BLaER1 (cell line): ENCODE data around the gene PER2.

Experiments used
- H3K27ac ChIP-seq: shearing (Covaris generic); formaldehyde crosslinking; 2 replicates; pipeline ENCODE4 v1.8.1; 2022
- H3K27me3 ChIP-seq: shearing (Covaris generic); formaldehyde crosslinking; 2 replicates; pipeline ENCODE4 v1.8.1; 2022
- H3K36me3 ChIP-seq: shearing (Covaris generic); formaldehyde crosslinking; 2 replicates; pipeline ENCODE4 v1.8.1; 2022
- H3K4me1 ChIP-seq: shearing (Covaris generic); formaldehyde crosslinking; 2 replicates; pipeline ENCODE4 v1.8.1; 2022
- H3K4me2 ChIP-seq: shearing (Covaris generic); formaldehyde crosslinking; 2 replicates; pipeline ENCODE4 v1.8.1; 2022
- H3K4me3 ChIP-seq: shearing (Covaris generic); formaldehyde crosslinking; 2 replicates; pipeline ENCODE4 v1.8.1; 2022
- H3K9ac ChIP-seq: shearing (Covaris generic); formaldehyde crosslinking; 2 replicates; pipeline ENCODE4 v1.8.1; 2022
- H3K9me3 ChIP-seq: shearing (Covaris generic); formaldehyde crosslinking; 2 replicates; pipeline ENCODE4 v1.8.1; 2022
- H4K20me1 ChIP-seq: shearing (Covaris generic); formaldehyde crosslinking; 2 replicates; pipeline ENCODE4 v1.8.1; 2022
- Cebpa-rat ChIP-seq: shearing (Covaris generic); IDR thresholded peaks from 2 replicates; pipeline ENCODE4 v1.8.1; 2022

PER2 gene

GRCh38 chr2:238271061-238271554 is 17.3 kb downstream of the PER2 start:
- no peak for TF ChIP-seq Cebpa-rat
- H3K27ac ChIP-seq, result no peak overlapping the region

GRCh38 chr2:238270606-238271005 is 17.8 kb downstream of the PER2 start:
- Histone ChIP-seq H3K4me2 (no peak overlapping the region), H3K9me3 (no peaks in the 10 kb centered on the region), H3K9ac (no peak overlapping the region), H3K27ac (no peak overlapping the region), H3K27me3 (no peaks in the 10 kb centered on the region), H3K36me3 (peaks cover 99% of the 10 kb centered on the region), H3K4me1 (no peaks in the 10 kb centered on the region), H3K4me3 (no peak overlapping the region), H4K20me1 (peaks cover 45% of the 10 kb centered on the region)
- no peak for TF ChIP-seq Cebpa-rat

More at GRCh38 chr2:238271061-238271554, 17.3 kb downstream of the PER2 start:
- H4K20me1 ChIP-seq, result peaks cover 45% of the 10 kb centered on the region
- no peak overlapping the region for H3K9ac ChIP-seq
- H3K9me3 ChIP-seq, result no peaks in the 10 kb centered on the region
- no peaks in the 10 kb centered on the region for H3K27me3 ChIP-seq
- H3K4me3 ChIP-seq, result no peak overlapping the region
- peaks cover 99% of the 10 kb centered on the region for H3K36me3 ChIP-seq
- no peaks in the 10 kb centered on the region for H3K4me1 ChIP-seq
- no peak overlapping the region for H3K4me2 ChIP-seq

GRCh38 chr2:238269741-238270140 is 18.7 kb downstream of the PER2 start:
- H3K4me1 ChIP-seq, result peaks cover 4% of the 10 kb centered on the region
- H4K20me1 ChIP-seq, result peaks cover 45% of the 10 kb centered on the region

GRCh38 chr2:238267884-238268680 is 20.3 kb downstream of the PER2 start:
- H3K4me2 ChIP-seq, result no peak overlapping the region
- no peak overlapping the region for H3K9ac ChIP-seq
- peaks cover 21% of the 10 kb centered on the region for H3K4me1 ChIP-seq
- H3K4me3 ChIP-seq, result no peak overlapping the region
- H3K36me3 ChIP-seq, result peaks cover 86% of the 10 kb centered on the region
- no peak for TF ChIP-seq Cebpa-rat
- H3K9me3 ChIP-seq, result no peaks in the 10 kb centered on the region
- H4K20me1 ChIP-seq, result peaks cover 47% of the 10 kb centered on the region
- H3K27me3 ChIP-seq, result no peaks in the 10 kb centered on the region
- no peak overlapping the region for H3K27ac ChIP-seq

More at GRCh38 chr2:238269741-238270140, 18.7 kb downstream of the PER2 start:
- no peak for TF ChIP-seq Cebpa-rat
- H3K4me3 ChIP-seq, result no peak overlapping the region
- H3K9me3 ChIP-seq, result no peaks in the 10 kb centered on the region
- H3K27me3 ChIP-seq, result no peaks in the 10 kb centered on the region
- H3K27ac ChIP-seq, result no peak overlapping the region
- H3K9ac ChIP-seq, result no peak overlapping the region
- no peak overlapping the region for H3K4me2 ChIP-seq
- H3K36me3 ChIP-seq, result peaks cover 99% of the 10 kb centered on the region

- Histone ChIP-seq H3K9ac (no peak overlapping the region), H3K27ac (no peak overlapping the region), H3K4me1 (peaks cover 29% of the 10 kb centered on the region), H4K20me1 (peaks cover 45% of the 10 kb centered on the region), H3K4me3 (no peak overlapping the region), H3K4me2 (no peak overlapping the region), H3K27me3 (no peaks in the 10 kb centered on the region), H3K36me3 (peaks cover 84% of the 10 kb centered on the region), H3K9me3 (no peaks in the 10 kb centered on the region)
- no peak for TF ChIP-seq Cebpa-rat
Observed at GRCh38 chr2:238267341-238267710, 21.1 kb downstream of the PER2 start.

GRCh38 chr2:238265605-238266004 is 22.8 kb downstream of the PER2 start:
- H3K27ac ChIP-seq, result no peak overlapping the region
- no peak overlapping the region for H3K4me2 ChIP-seq
- peaks cover 43% of the 10 kb centered on the region for H3K4me1 ChIP-seq
- no peaks in the 10 kb centered on the region for H3K9me3 ChIP-seq
- no peaks in the 10 kb centered on the region for H3K27me3 ChIP-seq
- no peak overlapping the region for H3K9ac ChIP-seq
- H3K4me3 ChIP-seq, result no peak overlapping the region
- peaks cover 84% of the 10 kb centered on the region for H3K36me3 ChIP-seq
- H4K20me1 ChIP-seq, result peaks cover 29% of the 10 kb centered on the region; the same call in 1 of the 2 replicates
- no peak for TF ChIP-seq Cebpa-rat

- Histone ChIP-seq H3K9ac (peak overlapping the region; percentile 39), H3K27ac (peak overlapping the region; percentile 65), H3K4me2 (peak overlapping the region; percentile 68)
Observed at GRCh38 chr2:238264072-238264460, 24.3 kb downstream of the PER2 start.

GRCh38 chr2:238263204-238264071 is 25.0 kb downstream of the PER2 start:
- no peak for TF ChIP-seq Cebpa-rat
- H3K27ac ChIP-seq, result peak overlapping the region; percentile 65
- peak overlapping the region; percentile 68 for H3K4me2 ChIP-seq
- peaks cover 77% of the 10 kb centered on the region for H3K36me3 ChIP-seq
- H3K9ac ChIP-seq, result peak overlapping the region; percentile 39; the same call in 1 of the 2 replicates
- peaks cover 9% of the 10 kb centered on the region; the same call in 1 of the 2 replicates for H4K20me1 ChIP-seq
- H3K9me3 ChIP-seq, result no peaks in the 10 kb centered on the region
- no peak overlapping the region for H3K4me3 ChIP-seq
- no peaks in the 10 kb centered on the region for H3K27me3 ChIP-seq
- peaks cover 64% of the 10 kb centered on the region for H3K4me1 ChIP-seq

More at GRCh38 chr2:238264072-238264460, 24.3 kb downstream of the PER2 start:
- Histone ChIP-seq H3K27me3 (no peaks in the 10 kb centered on the region), H3K36me3 (peaks cover 77% of the 10 kb centered on the region), H4K20me1 (peaks cover 14% of the 10 kb centered on the region; the same call in 1 of the 2 replicates), H3K9me3 (no peaks in the 10 kb centered on the region), H3K4me1 (peaks cover 58% of the 10 kb centered on the region), H3K4me3 (peak overlapping the region; percentile 10; the same call in 1 of the 2 replicates)
- no peak for TF ChIP-seq Cebpa-rat

- no peaks in the 10 kb centered on the region for H3K27me3 ChIP-seq
- peaks cover 7% of the 10 kb centered on the region; the same call in 1 of the 2 replicates for H4K20me1 ChIP-seq
- H3K36me3 ChIP-seq, result peaks cover 77% of the 10 kb centered on the region
- H3K9ac ChIP-seq, result peak overlapping the region; percentile 17; the same call in 1 of the 2 replicates
- H3K4me2 ChIP-seq, result peak overlapping the region; percentile 61
- TF ChIP-seq Cebpa-rat, result no peak
- no peaks in the 10 kb centered on the region for H3K9me3 ChIP-seq
- peak overlapping the region; percentile 39; the same call in 1 of the 2 replicates for H3K27ac ChIP-seq
- peaks cover 64% of the 10 kb centered on the region for H3K4me1 ChIP-seq
- no peak overlapping the region for H3K4me3 ChIP-seq
Observed at GRCh38 chr2:238262496-238263122, 25.8 kb downstream of the PER2 start.
